Measurements from ENCODE around the gene RPTOR. TPM values are rescaled to one million over a fixed set of nuclear protein-coding genes. Genes with fewer than 3 reads are reported as not detected.

RPTOR gene
- total RNA-seq, 1 donor from 2014 or later = 21.8 TPM

DNA sequence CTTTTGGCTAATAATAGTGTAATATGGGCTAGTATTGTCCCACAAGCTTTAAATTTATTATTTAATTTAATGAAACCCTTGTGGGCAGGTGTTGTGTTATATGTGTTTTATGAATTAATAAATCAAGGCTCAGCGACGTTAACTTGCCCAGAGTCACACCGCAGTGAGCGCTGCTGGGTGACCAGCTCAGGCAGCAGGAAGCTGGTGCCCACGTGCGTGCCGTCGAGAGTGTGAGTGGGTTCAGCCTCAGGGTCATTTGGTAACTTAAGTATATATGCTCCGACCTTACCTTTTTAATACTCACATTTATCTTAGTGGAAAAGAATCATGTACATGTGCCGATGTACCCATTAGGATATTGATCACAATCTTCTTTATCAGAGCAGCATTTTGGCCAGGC lies 309.6 kb downstream of the RPTOR start:
- DNase-seq = no peak

DNA sequence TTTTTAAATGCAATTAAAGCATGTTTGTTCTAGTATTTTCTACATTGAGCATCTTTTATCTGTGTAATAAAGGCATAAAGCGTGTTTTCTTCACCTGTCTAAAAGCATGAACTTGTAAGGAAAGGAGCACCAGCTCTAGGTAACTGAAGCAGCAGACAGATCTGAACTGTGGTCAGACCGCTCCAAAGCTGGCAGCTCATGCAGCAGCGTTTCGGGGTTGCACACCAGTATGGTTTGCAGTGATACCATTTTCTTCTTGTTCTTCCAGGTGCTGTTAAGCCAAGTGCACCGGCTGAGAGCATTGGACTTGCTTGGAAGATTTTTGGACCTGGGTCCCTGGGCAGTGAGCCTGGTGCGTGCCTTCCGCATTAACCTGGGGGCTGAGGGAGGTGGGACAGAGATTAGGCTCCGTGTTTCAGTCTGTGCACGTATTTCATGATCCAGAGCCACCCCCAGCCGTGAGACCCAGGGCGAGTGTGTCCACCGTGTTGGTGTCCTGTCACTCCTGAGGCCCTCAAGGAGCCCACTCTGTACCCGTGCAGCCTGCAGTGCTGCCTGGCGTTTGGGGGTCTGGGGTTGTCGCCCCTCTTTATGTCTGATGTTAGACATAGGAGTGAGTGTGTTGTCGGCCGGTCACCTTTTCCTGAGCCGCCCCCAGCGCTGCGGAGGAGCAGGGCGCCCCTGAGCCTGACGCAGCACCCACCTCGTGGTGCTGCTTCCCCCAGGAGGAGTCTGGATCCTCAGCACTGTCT lies 310.7 kb downstream of the RPTOR start:
- DNase-seq = no peak

DNA sequence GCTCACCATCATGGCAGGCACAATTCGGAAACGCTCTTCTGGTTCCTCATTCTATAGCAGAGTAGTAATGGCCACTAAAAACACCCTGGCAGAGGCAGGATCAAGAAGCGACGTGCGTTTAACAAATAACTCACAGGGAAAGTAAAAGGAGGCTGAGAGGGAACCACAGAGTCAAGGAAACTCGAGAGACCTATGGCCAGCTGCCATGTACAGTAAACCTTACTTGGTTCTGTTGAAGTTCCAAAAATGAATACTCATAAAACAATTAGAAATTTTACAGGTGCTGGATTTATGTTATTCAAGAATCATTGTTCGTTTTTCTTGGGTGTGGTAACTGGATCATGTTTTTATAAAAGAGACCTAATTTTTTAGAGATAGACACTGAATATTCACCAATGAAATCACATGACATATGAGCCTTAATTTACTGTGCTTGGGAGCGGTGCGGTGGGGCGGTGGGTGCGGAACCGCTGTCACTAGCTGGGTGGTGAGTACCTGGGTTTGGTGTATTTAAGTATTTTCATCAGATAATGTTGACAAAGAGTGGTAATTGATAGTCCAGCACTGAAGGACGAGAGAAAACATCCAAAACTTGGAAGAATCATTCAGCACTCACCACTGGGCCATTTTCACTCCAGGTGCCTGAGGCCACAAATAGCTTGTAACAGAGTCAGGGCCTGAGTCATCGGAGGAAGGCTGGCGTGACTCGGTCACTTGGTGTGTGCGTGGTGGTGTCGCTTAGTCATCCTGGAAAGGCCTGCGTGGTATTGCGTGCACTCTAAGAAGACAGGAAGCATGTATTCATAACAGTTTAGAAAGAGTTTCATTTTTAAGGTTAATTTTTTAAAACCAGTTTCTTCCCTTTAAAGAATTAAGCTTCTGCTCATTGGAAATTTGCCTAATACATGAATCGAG lies 311.6 kb downstream of the RPTOR start:
- peak; percentile 97 for DNase-seq

- no peak for DNase-seq
Measured at GRCh38 chr17:80856863-80857755, 312.5 kb downstream of the RPTOR start.

DNA sequence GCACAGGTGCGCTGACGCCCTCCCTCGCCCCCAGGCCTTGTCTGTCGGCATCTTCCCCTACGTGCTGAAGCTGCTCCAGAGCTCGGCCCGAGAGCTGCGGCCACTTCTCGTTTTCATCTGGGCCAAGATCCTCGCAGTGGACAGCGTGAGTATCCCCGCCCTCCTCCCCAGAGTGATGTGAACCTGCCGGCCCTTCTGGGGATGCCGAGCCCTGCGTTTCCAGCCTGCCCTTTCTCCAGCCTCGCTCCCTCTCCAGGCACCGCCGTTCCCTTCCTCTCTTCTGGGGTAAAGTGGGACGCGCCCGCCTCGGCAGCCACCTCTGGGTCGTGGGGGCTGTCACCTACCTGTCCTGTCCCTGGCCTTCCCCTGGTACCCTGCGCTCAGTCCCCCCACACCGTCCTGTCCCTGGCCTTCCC lies 313.1 kb downstream of the RPTOR start:
- no peak for DNase-seq

DNA sequence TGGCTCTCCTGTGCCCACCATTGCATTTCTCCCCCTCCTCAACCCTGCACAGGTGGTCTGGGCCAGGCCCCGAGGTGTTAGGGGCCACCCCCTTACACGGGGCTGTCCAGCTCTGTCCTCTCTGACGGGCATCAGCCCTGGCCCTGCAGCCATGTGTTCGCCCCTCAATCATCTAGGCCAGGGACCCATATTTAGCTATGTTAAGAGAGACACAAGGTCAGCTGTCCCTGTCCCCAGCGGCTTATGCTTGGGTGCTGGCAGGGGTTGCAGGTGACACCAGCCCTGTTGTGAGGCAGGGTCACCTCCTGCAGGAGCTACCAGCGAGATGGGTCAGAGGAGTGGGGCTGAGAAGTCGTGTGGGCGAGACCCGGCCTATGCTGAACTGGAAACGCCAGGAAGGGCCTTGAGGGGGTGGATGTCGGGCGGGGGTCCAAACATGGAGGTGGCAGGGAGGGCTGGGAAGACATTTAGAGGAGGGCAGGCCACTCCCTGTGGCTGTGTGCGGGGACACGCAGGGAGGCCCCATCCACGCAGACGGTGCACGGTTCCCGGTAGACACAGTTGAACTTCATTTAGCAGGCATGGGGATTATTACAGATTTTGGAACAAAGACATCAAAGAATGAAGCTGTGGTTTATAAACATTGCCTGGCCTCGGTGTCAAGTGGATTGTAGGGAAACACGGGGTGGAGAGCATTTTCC lies 313.8 kb downstream of the RPTOR start:
- DNase-seq = no peak

GRCh38 chr17:80859002-80859941 lies 314.6 kb downstream of the RPTOR start:
- DNase-seq = peak; percentile 91

DNA sequence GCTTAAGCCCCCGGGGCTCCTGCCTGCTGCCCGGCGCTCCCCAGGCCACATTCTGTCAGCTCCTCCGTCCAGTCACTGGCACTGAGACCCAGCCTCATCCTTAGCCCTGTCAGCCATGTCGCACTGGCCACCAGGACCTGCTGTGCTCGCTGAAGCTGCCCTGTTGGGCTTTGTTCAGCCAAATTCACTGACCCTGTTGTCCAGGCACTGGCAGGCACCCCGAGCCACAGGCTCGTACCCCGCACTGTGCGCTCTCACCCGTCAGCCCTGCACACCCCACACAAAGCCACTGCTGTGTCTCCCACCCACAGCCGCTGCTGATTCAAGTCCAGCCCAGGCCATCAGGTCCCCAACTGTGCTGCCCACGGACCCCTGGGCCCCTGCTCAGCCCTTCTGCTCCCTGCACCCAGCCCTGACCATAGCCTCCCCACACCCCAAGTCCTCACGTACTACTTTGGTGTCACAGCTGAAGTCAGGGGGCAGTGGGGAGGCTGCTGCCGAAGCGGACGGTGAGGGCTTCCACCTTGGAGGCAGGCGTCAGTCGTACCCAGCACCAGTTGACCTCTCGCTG lies 315.5 kb downstream of the RPTOR start:
- no peak for DNase-seq

- no peak for DNase-seq
Measured at GRCh38 chr17:80860703-80861417, 316.2 kb downstream of the RPTOR start.

- DNase-seq = no peak
Measured at GRCh38 chr17:80861418-80861815, 316.8 kb downstream of the RPTOR start.

DNA sequence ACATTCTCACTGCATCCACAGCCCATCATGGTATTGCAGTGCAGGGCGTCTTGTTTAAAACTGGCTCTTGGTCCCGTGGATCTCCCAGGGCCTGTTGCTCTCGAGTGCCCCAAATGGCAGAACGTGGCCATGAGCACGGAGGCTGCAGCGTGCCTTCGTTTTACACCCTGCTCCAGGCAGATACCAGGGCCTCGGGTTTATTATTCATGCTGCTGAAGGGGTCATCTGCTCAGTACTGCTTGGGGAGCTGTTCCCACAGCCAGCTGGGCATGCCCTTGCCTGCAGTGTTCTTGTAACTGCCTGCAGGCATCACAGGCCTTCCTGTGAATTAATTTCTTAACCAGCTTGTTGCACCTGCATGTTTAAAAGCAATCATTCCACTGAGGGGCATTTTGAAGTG lies 317.3 kb downstream of the RPTOR start:
- DNase-seq = peak; percentile 38

DNA sequence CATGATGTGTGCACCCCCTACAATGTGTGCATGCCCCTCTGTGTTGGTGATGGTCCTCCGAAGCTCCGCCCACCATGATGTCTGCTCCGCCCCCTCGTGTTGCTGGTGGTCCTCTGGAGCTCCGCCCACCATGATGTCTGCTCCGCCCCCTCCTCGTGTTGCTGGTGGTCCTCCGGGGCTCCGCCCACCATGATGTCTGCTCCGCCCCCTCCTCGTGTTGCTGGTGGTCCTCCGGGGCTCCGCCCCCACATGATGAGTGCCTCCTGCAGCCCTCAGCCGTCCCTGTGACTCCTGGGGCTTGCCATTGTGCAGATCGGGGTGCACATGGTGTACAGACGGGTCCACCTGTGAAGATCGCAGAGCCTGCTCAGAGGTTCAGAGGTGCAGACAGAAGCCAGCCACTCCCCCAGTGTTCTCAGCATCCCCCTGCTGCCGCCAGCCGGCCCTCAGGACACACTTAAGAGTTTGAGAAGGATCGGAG lies 317.9 kb downstream of the RPTOR start:
- DNase-seq = no peak

DNA sequence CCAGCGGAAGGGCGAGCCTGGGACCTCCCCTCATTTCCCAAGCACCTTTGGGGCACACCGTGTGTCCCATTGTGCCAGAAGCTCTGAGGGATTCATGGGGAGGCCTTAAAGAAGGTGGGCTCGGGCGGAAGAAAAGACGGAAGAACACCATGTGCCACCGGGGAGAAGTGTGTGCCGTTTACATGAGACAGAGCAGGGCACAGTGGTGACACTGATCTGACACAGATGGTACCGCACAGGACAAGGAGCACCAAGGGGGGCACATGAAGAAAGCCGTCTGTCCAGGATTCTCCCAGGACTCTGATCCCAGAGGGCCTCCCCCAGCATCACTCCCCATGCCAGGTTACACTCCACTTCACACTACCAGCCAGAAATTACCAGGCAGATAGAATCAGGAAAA lies 318.3 kb downstream of the RPTOR start:
- DNase-seq = no peak

DNA sequence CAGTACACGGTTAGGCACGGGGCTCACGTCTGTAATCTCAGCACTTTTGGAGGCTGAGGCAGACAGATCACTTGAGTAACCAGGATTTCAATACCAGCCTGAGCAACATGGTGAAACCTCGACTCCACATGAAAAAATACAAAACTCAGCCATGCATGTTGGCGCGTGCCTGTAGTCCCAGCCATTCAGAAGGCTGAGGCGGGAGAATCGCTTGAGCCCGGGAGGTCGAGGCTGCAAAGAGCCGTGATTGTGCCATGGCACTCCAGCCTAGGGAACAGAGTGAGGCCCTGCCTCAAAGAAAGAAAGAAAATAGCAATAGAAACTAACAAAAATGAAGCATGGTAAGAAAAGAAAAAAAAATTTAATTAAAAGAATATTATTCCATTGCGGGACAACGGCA lies 319.0 kb downstream of the RPTOR start:
- DNase-seq = no peak

DNA sequence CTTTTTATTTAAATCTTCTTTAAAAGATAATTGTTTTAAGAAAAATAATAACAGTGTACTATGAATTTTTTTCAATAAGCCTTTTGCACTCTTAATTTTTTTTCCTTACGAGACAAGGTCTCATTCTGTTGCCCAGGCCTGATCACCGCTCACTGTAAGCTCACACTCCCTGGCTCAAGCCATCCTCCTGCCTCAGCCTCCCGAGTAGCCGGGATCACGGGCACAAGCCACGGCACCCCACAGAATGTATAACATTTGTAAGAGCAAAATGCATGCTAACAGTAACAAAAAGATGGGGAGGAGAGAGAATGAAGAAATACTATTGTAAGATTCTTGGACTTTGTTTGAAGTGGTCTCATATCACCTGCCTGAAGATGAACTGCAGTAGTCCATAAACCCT lies 320.1 kb downstream of the RPTOR start:
- no peak for DNase-seq

DNA sequence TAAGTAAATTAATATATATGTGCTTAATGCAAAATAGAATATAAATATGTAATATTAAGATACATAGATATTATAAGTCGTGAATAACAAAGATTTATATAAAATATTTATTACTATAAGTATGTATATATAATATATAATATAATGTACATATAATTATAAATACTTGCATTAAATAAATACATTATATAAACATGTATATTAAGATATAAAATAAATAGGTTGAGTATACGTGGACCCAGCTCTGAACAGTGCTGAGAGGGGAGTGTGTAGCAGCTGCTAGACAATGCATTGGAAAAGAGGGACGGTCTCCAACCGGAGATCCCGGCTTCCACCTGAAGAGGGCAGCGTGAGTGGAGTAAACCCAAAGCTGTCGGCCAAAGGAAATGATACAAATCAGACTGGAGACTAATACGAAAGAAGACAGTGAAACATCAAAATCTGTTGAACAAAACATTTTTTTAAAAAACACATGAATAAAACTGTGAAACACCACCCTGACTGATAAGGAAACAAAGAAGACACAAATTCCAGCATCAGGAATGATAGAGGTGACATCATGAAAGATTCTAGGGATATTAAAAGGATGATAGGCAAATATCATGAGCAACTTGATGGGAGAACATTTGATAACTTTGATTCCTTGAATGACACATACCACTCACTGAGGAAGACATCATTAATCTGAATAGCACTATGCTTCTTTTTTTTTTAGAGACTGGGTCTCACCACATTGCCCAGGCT lies 321.6 kb downstream of the RPTOR start:
- DNase-seq = peak; percentile 86

DNA sequence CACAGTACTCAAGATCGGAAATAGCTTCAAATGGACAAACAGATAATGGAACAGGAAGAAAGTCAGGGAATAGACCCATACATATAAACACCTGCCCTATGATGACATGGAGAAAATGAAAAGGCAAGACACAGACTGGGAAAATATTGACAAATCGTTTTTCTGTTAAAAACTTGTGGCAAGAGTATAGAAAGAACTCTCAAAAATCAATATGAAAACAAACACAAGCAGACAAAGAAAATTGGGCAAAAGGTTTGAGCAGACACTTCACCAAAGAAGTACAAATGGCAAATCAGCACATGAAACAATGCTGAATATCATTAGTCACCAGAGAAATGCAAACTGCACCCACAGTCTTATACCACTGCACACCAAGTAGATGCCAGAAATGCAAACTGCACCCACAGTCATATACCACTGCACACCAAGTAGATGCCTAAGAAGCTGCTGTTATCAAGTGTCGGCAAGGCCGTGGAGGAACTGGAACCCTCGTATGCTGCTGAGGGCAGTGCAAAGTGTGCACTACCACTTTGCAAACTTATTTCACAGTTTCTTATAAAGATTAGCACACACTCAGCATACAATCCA lies 323.5 kb downstream of the RPTOR start:
- DNase-seq = no peak

DNA sequence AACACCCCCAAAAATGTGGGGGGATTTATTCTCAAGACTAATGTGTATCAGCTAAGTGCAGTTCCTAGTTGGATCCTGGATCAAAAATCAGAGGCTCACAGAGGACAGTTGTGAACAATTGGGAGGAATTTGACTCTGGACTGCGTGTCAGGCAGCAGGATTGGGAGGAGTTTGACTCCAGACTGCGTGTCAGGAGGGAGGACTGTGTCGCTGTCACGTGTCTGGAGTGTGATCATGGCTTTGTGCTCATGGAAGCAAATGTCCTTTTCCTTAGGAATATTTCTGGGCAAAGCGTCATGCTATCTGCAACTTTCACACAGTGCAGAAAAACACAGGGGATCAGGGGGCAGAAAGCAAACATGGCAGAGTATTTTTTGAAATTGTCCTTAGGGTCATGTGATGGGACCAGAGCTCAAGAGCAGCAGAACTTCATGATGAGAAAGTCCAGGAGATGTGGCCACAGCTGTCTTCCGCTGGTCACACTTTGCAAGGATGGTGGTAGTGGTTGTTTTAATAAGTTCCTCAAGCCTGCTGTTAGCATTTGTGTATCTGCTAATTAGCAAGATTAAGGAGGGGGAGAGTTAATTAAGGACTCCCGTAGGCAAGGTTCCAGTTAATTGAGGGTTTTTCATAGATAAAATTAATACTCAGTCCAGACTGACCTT lies 325.0 kb downstream of the RPTOR start:
- no peak for DNase-seq

Data from dermis blood vessel endothelial cell (primary cell).